HG02943 (cell line): ENCODE measurements around the gene QPRT.
"Not testable (repeated sequence)": the region's sequence is repeated elsewhere in the genome, so short reads cannot be mapped to it uniquely, and the experiment has no call there.

Source experiments
- ATAC-seq: cut with Tn5 transposase; IDR thresholded peaks from one replicate; pipeline ENCODE4 v1.9.1; 2021; ENCODE audit warnings: mild to moderate bottlenecking, low read depth, moderate library complexity; ENCODE audit not compliant: unreplicated experiment

QPRT gene

GRCh38 chr16:29743827-29744531, 65.0 kb downstream of the QPRT start:
- ATAC-seq: no peak

DNA sequence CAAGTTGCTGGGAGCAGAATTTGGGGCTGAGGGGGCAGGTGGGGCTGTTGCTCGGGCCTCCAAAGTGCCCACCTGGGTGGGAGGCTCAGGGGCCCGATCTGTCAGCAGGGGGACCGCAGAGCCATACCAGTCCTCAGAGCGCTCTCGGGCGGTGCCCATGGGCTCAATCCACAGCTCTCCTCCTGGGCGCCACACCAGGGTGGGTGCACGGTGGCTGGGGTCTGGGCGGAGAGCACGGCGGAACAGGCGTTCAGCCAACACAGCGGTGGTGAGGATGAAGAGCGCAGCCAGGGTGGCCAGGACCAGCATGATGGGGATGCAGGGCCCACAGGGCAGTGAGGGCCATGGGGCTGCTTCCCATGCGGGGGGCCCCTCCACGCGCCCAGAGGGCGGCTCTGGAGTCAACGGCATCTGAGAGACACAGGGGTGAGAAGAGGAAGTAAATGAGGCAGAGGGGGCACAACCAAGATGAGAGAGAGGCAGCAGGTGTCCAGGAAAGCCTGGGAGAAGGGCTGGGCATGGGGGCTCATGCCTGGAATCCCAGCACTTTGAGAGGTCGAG, 65.6 kb downstream of the QPRT start:
- no peak for ATAC-seq

- ATAC-seq: peak; percentile 51
Observed at GRCh38 chr16:29745121-29745852, 66.3 kb downstream of the QPRT start.

- peak; percentile 79 for ATAC-seq
Observed at GRCh38 chr16:29745853-29746345, 66.9 kb downstream of the QPRT start, which contains the start of gene C16orf54. C16orf54 (minus strand) TSS chr16:29745990; CDS start chr16:29744951, 1,039 bp downstream.

DNA sequence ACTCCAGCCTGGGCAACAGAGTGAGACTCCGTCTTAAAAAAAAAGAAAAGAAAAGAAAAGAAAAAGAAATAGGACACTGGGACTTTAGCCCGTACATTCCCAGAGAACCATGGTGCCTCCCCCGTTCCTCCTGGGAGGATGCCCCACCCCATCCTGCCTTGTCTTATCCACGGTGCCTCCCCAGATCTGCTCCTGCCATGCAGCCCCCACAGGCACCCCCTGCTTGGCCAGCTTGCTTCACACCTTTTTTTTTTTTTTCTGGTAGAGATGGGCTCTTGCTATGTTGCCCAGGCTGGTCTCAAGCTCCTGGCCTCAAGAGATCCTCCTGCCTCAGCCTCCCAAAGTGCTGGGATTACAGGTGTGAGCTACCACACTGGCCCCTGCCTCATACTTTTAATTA, 67.5 kb downstream of the QPRT start:
- not testable (repeated sequence) for ATAC-seq
